Tibial artery (tissue), 4 donors: ENCODE data around the gene PSMC2.

ENCODE experiments used
- DNase-seq, 2 donors: peaks; one replicate each; pipeline ENCODE4 v3.0.0-alpha.2; 2019
- H3K27ac ChIP-seq, 2 donors: fragments of 200-600 bp; sonication (generic) in 1 of 2; 1 replicate in 1 of 2; 2 replicates in 1 of 2; pipeline ENCODE4 v1.5.1; 2018 to 2019; ENCODE audit warnings: mild to moderate bottlenecking in 1 of 2
- H3K27me3 ChIP-seq, 2 donors: fragments of 200-600 bp; sonication (generic) in 1 of 2; one replicate each; pipeline versions ENCODE4 v1.5.1 to v1.6.0; 2016 to 2019
- H3K36me3 ChIP-seq, 3 donors: fragments of 200-600 bp; sonication (generic) in 2 of 3; one replicate each; pipeline ENCODE4 v1.5.1; 2016 to 2019; ENCODE audit warnings: mild to moderate bottlenecking in 2 of 3
- H3K4me1 ChIP-seq, 4 donors: fragments of 200-600 bp; sonication (generic) in 2 of 4; 1 replicate in 3 of 4; 2 replicates in 1 of 4; pipeline ENCODE4 v1.5.1; 2016 to 2019
- H3K4me3 ChIP-seq, 2 donors: fragments of 200-600 bp; sonication (generic) in 1 of 2; 1 replicate in 1 of 2; 2 replicates in 1 of 2; pipeline ENCODE4 v1.5.1; 2018 to 2019; ENCODE audit warnings: mild to moderate bottlenecking in 2 of 2
- H3K9me3 ChIP-seq, 3 donors: fragments of 200-600 bp; sonication (generic) in 1 of 3; one replicate each; pipeline ENCODE4 v1.5.1; 2016 to 2019
- CTCF ChIP-seq, 2 experiments: fragments of 200-600 bp in 1 of 2; fragments of 450-650 bp in 1 of 2; IDR thresholded peaks; one replicate each; pipeline ENCODE4 v1.5.1; 2017 to 2019; ENCODE audit warnings: antibody characterized with exemption in 2 of 2, mild to moderate bottlenecking in 1 of 2, moderate library complexity in 1 of 2
- intact Hi-C: fragments of 100-400 bp; cut with DNase I; formaldehyde crosslinking; loops from one replicate; pipeline ENCODE4 v1.15.0; 2023; ENCODE audit warnings: low total_unique reads

Gene PSMC2

GRCh38 chr7:103388469-103389140, 41.2 kb downstream of the PSMC2 start:
- no peaks in the 10 kb centered on the region for H3K36me3 ChIP-seq
- DNase-seq, result no peak
- H3K4me3 ChIP-seq, result no peak overlapping the region
- no peaks in the 10 kb centered on the region for H3K27me3 ChIP-seq
- no peaks in the 10 kb centered on the region for H3K9me3 ChIP-seq
- intact Hi-C loops, result no loop called here
- no peaks in the 10 kb centered on the region for H3K4me1 ChIP-seq
- H3K27ac ChIP-seq, result no peak overlapping the region
- TF ChIP-seq CTCF (IDR thresholded peaks at IDR 0.05), result no peak

GRCh38 chr7:103389263-103389662, 41.8 kb downstream of the PSMC2 start:
- no peak for TF ChIP-seq CTCF (IDR thresholded peaks at IDR 0.05)
- intact Hi-C loops, result no loop called here
- no peaks in the 10 kb centered on the region for H3K9me3 ChIP-seq
- DNase-seq, result no peak
- H3K27ac ChIP-seq, result no peak overlapping the region
- H3K36me3 ChIP-seq, result no peaks in the 10 kb centered on the region
- H3K4me3 ChIP-seq, result no peak overlapping the region
- no peaks in the 10 kb centered on the region for H3K4me1 ChIP-seq
- no peaks in the 10 kb centered on the region for H3K27me3 ChIP-seq

- no peaks in the 10 kb centered on the region for H3K4me1 ChIP-seq
- TF ChIP-seq CTCF (IDR thresholded peaks at IDR 0.05), result no peak
Measured at GRCh38 chr7:103391150-103391549, 43.7 kb downstream of the PSMC2 start.

GRCh38 chr7:103391976-103392375, 44.5 kb downstream of the PSMC2 start:
- Histone ChIP-seq H3K27me3 (no peaks in the 10 kb centered on the region), H3K9me3 (no peaks in the 10 kb centered on the region), H3K36me3 (no peaks in the 10 kb centered on the region), H3K4me1 (no peaks in the 10 kb centered on the region), H3K4me3 (no peak overlapping the region), H3K27ac (no peak overlapping the region)
- intact Hi-C loops, result no loop called here
- no peak for TF ChIP-seq CTCF (IDR thresholded peaks at IDR 0.05)
- no peak for DNase-seq

More at GRCh38 chr7:103391150-103391549, 43.7 kb downstream of the PSMC2 start:
- no peaks in the 10 kb centered on the region for H3K36me3 ChIP-seq
- intact Hi-C loops, result no loop called here
- no peaks in the 10 kb centered on the region for H3K9me3 ChIP-seq
- H3K27ac ChIP-seq, result no peak overlapping the region
- no peak for DNase-seq
- no peak overlapping the region for H3K4me3 ChIP-seq
- no peaks in the 10 kb centered on the region for H3K27me3 ChIP-seq

- no peak for DNase-seq
- H3K27me3 ChIP-seq, result no peaks in the 10 kb centered on the region
- no peak overlapping the region for H3K4me3 ChIP-seq
- H3K36me3 ChIP-seq, result no peaks in the 10 kb centered on the region
- intact Hi-C loops, result no loop called here
- no peak overlapping the region for H3K27ac ChIP-seq
- TF ChIP-seq CTCF (IDR thresholded peaks at IDR 0.05), result no peak
- no peaks in the 10 kb centered on the region for H3K9me3 ChIP-seq
- H3K4me1 ChIP-seq, result no peaks in the 10 kb centered on the region
Measured at GRCh38 chr7:103394566-103394965, 47.1 kb downstream of the PSMC2 start.

- no peaks in the 10 kb centered on the region for H3K27me3 ChIP-seq
- intact Hi-C loops, result no loop called here
- no peak overlapping the region for H3K4me3 ChIP-seq
- TF ChIP-seq CTCF (IDR thresholded peaks at IDR 0.05), result no peak
- DNase-seq, result no peak
- H3K36me3 ChIP-seq, result no peaks in the 10 kb centered on the region
- no peaks in the 10 kb centered on the region for H3K9me3 ChIP-seq
- H3K27ac ChIP-seq, result no peak overlapping the region
- no peaks in the 10 kb centered on the region for H3K4me1 ChIP-seq
Measured at GRCh38 chr7:103395071-103395470, 47.6 kb downstream of the PSMC2 start.
